ENCODE measurements around the gene SMARCAL1.

The SMARCAL1 gene

DNA sequence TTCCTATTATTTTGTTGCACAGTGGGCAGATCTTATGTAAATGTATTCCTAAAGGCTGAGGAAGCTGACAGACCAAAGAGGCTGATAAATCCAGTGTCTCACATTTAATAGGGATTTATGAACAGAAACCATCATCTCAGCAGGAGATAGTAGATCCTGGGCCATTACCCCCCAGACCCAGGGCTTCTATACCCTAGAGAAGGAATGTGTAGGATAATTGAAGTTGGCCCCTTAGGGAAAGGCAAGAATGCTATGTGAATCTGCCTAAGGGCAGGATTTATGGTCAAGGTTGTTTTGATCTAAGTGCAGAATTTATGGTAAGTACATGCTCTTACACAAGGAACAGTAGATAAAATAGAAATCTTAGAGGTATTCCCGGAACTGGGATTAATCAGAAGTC, 115.3 kb downstream of the SMARCAL1 start:
- no peak overlapping the region for H3K9ac ChIP-seq (ENCODE audit: insufficient read length, low read depth)
- H3K4me3 ChIP-seq (ENCODE audit: insufficient read length, low read depth), result no peak overlapping the region
- no peaks in the 10 kb centered on the region for H3K4me1 ChIP-seq (ENCODE audit: insufficient read depth, insufficient read length)
- TF ChIP-seq ZNF274 (IDR thresholded peaks at IDR 0.05; ENCODE audit: low read depth, low read length) (no peak), SUZ12 (IDR thresholded peaks at IDR 0.05; ENCODE audit: extremely low read depth, insufficient read depth, insufficient read length) (no peak), YY1 (IDR thresholded peaks at IDR 0.05; ENCODE audit: insufficient read depth, insufficient read length) (no peak)
- no peak for DNase-seq (ENCODE audit: low read depth, low spot score)
- peaks cover 3% of the 10 kb centered on the region; the same call in 1 of the 2 replicates for H3K9me3 ChIP-seq (ENCODE audit: insufficient read depth, low read length)
- no peaks in the 10 kb centered on the region for H3K27me3 ChIP-seq (ENCODE audit: insufficient read depth, insufficient read length)
- no peaks in the 10 kb centered on the region for H3K36me3 ChIP-seq (ENCODE audit: insufficient read depth, insufficient read length, low read length)

DNA sequence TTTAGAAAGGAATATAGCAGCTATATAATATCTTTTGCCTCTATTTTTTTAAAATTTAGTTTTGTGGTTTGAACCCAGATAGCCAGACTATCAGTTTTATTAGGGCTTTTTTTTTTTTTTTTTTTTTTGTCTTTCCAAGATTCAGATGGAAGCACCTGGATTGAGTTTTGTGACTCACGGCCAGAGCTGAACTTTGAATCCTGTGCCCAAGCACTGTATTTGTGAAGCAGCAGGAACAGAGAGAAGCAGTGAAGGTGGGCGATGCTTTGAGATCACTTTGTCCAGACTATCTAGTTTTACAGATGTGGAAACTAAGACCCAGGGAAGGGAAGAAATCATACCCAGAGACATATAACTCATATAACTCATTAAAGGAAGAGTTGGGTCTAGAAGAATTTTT, 120.3 kb downstream of the SMARCAL1 start:
- no peak for DNase-seq (ENCODE audit: low read depth, low spot score)
- Histone ChIP-seq H3K4me3 (ENCODE audit: insufficient read length, low read depth) (no peak overlapping the region), H3K4me1 (ENCODE audit: insufficient read depth, insufficient read length) (peaks cover 10% of the 10 kb centered on the region), H3K27me3 (ENCODE audit: insufficient read depth, insufficient read length) (no peaks in the 10 kb centered on the region), H3K9ac (ENCODE audit: insufficient read length, low read depth) (no peak overlapping the region), H3K9me3 (ENCODE audit: insufficient read depth, low read length) (no peaks in the 10 kb centered on the region), H3K36me3 (ENCODE audit: insufficient read depth, insufficient read length, low read length) (no peaks in the 10 kb centered on the region)
- no peak for TF ChIP-seq SUZ12 (IDR thresholded peaks at IDR 0.05; ENCODE audit: extremely low read depth, insufficient read depth, insufficient read length)
- no peak for TF ChIP-seq ZNF274 (IDR thresholded peaks at IDR 0.05; ENCODE audit: low read depth, low read length)
- no peak for TF ChIP-seq YY1 (IDR thresholded peaks at IDR 0.05; ENCODE audit: insufficient read depth, insufficient read length)

All from NT2/D1 (cell line).